Astrocyte of the hippocampus (primary cell): Measurements from ENCODE around the gene FZD8.

Experiments
- DNase-seq: peaks from one replicate; pipeline ENCODE4 v3.0.0; 2011; ENCODE audit warnings: low read depth, low spot score

The FZD8 gene

DNA sequence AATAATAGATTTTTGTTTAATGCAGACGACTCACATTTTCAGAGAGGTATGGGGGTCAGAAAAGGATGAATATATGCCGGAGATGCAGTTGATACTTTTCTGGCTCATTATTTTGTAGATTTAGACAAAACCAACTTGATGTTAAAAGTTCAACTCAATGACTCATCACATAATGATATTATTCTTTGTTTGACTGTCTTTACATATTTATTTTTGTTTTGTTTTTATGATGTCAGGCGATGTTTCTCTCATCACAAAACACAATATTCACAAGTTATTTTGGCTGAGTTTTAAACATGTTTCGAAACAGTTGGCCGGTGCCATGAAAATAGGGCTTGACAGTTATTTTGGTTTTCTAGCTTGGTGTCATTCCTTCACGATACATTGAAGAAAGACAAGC is 35.7 kb downstream of the FZD8 start:
- DNase-seq, result no peak

DNA sequence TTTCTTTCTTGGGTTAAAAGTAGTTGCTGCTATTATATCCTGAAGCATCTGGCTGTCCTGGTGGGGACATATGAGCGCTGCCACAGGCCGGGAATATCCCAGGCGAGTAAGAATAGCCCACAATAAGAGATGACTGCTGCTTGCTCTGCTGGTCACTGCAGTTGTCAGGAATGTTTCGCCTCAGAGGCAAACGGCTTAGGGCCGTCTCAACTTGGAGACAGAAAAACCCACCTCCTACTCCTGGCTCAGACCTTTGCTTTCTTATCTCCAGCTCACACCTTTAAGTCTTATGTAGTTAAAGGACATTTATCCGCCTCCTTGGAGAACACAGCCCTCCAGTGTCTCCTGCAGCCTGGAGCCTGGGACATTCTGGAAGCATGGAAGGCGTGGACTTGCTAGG is 36.9 kb downstream of the FZD8 start, which contains the start of gene GJD4:
Gene GJD4, plus strand, starts transcription at position 151 of the 400 bp plus-strand sequence. Its CDS starts 227 bp downstream, at position 378.
- no peak for DNase-seq

DNA sequence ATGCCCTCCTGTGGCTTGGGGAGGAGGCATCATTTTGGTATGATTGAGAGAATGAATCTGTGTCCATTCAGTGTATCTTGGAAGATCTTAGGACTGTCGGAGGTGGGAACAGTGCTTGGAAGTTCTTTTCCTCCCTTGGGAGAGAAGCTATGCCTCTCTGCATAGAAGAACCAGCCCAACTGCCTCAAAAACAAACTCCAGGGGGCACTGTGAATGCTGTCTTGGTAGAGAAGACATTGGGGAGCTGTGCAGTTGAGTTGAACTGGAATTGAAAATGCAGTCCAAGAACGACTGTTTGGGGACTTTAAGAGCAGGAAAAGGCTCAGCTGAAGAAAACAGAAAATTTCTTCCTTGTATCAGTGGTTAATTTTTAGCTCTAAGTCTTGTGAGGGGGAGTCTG is 41.9 kb downstream of the FZD8 start:
- DNase-seq, result no peak

DNA sequence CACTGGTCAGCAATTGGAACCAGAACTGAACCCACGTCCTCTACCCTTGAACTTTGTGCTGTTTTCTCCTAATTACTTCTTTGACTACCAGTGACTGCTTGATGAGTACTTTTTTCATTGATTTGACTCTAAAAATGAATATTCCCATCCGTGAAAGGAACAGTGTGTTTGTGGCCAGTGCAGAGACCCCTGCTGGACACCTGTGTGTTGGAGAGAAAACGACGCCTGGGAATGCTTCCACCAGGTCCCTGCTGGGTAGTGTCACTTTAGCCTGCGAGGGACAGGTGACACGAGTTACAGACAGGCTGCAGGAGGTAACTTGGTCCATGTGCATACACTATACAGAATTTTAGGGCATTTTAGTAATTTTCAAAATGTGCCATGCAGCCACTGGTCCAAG is 43.7 kb downstream of the FZD8 start:
- no peak for DNase-seq

DNA sequence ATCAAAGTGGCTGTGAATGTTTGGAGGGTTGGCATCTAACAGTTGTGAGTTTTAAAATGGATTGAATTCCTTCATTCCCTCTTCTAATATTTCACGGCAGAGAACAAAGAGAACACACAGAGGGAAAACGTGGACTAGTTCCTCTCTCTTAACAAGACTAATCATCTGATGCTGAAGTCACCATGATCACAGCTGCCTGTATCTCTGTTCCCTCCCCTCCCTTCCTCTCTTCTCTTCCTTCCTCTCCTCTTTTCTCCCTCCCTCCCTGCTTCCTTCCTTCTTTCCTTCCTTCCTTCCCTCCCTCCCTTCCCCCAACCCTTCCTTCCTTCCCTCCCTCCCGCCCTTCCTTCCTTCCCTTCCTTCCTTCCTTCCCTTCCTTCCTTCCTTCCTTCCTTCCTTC is 47.0 kb downstream of the FZD8 start:
- DNase-seq, result no peak

DNA sequence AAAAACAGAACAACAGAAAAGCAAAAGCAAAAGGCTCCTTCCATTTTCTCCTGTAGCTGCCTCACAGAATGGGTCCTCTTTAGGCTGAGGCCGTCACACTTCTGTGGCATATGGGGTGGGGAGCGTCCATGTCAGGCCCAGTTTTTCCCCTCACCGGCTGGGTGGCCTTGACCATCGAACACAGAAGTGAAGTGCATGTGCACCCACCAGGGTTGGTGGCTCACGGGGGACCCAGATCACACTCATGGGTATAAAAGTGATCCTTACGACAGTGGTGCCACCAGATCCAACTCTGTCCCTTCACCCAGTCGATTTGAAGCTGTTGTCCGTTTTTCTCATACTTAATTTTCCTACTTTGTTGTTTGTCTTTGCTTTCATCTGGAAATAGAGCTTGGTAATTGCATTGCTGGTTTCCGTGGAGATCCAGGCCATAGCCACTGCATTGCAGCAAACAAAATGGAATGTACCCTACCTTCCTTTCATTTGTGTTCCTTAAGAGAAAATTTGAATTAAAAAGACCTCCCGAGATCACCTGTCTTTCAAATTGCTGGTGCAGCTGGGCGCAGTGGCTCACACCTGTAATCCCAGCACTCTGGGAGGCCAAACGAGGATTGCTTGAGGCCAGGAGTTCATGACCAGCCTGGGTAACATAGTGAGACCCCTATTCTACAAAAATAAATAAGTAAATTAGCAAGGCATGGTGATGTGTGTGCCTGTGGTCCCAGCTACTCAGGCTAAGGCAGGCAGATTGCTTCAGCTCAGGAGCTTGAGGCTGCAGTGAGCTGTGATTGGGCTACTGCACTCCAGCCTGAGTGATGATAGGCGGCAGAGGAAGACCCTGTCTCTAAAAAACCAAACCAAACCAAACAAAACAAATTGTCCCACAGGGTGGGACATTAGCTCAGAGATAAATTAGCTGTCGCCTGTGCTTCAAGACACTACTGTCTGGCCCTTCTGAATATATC is 47.7 kb downstream of the FZD8 start:
- no peak for DNase-seq

DNA sequence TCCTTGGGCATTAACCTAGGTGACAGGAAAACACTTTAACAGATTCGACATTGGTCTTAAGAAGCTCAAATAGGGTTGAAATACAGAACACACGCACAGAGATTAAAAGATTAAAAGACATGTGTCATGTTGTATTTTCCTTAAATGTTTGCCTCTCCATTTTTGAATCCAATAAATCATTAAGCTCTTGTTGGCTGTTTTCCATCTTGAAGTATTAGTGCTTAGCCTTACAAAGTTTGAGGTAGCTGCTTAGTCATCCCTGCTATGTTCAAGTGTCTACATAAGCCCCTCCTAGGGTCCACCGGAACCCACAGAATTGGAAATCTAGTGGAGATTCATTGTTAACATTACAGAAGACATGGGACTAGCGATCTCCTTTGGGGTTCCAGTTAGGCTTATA is 49.7 kb downstream of the FZD8 start:
- DNase-seq, result no peak

DNA sequence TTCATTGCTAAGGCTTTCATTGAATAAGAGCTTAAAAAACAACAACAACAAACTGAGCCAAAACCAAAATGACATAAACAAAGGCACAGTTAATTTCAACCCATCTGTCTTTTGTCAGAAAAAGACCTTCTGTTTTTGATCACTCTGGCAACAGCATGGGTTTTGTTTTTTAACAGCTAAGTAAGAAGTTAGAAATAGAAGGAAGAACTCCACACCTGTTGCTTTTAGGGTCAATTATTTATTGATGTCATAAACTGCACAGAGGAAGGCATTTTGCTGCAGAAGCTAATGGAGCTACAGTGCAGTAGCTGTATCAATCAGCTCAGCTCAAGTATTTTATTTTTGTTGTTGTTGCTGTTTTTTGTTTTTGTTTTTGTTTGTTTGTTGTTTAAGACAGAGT is 53.3 kb downstream of the FZD8 start:
- DNase-seq, result no peak
